HG03460 (cell line): Measurements from ENCODE around the gene USP46.

Source experiments
- ATAC-seq: cut with Tn5 transposase; IDR thresholded peaks from one replicate; pipeline ENCODE4 v1.9.1; 2021; ENCODE audit not compliant: unreplicated experiment

The USP46 gene

DNA sequence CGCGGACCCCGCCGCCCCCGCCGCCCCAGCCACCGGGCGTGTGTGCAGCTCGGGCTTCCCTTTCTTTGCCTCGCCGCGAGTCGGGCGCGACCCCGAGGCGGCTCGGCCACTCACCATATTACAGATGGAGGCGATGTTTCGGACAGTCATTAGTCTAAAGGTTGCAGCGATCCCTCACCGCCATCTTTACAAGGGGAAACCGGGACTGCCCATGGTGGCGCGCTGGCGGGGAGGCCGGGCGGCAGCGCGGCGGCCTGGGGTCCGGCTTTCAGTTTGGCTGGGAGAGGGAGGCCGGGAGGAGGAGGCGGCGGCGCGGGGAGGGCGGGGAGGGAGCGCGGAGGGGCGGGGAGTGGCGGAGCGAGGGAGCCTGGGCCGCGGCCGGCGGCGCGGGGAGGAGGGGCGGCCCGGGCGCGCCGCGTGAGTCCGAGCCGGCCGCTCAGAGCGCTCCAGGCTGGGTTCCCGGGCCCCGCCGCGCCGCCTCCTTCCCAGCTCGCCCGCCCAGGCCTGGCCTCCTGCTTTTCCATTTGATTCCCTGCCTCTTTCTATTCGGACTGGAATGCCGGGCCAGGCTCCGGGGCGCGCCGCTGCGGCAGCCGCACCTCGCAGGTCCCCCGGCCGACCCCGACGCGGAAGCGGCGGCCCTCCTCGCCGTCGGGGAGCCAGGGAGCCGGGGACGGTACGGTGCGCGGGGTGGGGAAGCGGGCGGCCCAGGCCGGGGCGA, at the start of gene USP46:
Gene USP46 (minus strand): TSS at position 301 of the 721 bp plus-strand sequence. CDS start 151 bp downstream, at position 150.
- peak; percentile 80 for ATAC-seq

GRCh38 chr4:52704661-52705060, 45.6 kb upstream of the USP46 start:
- ATAC-seq = no peak

GRCh38 chr4:52704133-52704532, 45.0 kb upstream of the USP46 start:
- no peak for ATAC-seq

DNA sequence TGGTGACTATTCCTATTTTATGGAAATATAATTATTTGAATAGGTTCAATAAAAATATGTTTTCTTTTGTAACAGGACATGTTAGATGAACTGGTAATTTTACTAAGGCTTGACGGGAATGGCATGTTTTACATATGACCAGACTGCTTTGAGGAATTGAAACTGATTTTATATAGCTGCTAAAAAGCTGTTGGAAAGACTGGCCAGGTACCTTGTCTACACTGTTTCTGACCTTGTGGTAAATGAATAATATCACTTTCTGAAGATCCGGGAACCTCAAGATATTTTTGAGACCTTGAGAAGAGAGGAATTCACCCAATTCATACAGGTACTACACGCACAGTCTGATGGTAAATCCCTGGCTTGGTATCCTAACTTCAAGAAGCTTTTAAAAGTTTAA, 42.1 kb upstream of the USP46 start:
- peak; percentile 90 for ATAC-seq

DNA sequence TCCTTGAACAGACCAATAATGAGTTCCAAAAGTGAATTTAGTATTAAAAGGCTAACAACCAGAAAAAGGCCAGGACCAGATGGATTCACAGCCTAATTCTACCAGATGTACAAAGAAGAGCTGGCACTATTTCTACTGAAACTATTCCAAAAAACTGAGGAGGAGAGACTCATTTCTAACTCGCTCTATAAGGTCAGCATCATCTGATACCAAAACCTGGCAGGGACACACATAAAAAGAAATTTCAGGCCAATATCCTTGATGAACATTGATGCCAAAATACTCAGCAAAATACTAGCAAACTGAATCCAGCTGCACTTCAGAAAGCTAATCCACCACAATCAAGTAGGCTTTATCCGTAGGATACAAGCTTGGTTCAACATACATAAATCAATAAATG, 35.8 kb upstream of the USP46 start:
- no peak for ATAC-seq

- ATAC-seq = no peak
Observed at GRCh38 chr4:52693492-52693891, 34.4 kb upstream of the USP46 start.

GRCh38 chr4:52689096-52689495, 30.0 kb upstream of the USP46 start:
- no peak for ATAC-seq

DNA sequence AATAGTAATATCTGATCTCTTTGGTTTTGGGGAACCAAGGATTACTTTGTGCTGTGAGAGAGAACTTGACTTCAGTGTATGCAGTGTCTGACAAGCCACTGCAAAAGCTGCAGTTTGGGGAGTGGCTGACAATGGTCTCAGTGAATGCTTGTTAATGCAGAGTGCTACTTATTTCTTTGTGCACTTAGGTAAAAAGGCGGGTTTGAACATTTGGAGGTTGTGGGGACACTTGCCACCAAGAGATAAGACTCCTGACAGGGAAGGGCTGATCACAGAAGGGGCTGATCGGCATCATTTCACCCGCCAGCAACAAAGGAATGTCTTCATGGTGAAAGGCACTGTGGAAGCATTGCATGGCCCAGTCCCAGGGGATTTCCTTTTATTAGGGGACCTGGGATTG, 28.6 kb upstream of the USP46 start:
- ATAC-seq = no peak

GRCh38 chr4:52685316-52685715, 26.2 kb upstream of the USP46 start:
- no peak for ATAC-seq

DNA sequence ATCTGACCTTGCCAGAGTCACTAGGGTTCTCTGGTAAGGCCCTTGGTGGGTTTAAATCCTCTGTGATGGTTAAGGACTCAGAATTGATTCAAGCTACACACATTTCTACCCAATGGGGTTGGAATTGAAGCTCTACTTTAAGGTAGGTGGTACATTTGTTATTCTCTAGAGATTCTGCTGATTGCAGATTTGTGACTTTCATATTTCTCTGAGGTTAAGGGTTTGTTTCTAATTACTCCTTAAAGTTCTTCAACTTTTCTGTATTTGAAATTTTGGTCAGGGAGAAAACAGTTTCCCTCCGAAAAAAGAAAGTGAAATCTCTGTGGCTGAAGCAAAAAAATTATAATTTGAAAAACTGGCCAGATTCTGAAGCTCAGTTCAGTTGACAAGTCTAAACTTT, 25.8 kb upstream of the USP46 start:
- no peak for ATAC-seq

DNA sequence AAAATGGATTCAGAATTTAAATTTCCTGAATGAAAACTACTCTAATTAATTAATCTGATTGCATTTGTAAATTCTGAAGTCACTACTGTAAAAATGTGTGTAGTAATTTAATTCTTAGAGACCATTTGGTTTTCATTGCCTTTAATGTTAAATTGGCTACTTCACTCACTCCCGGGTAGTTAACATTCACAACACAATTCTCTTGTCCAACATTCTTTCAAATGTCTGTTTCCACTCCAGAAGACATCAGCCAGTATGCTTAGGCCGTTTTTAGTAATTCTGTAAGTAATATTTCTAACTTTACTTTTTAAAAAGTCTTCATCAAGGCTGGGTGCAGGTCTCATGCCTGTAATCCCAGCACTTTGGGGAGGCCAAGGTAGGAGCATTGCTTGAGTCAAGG, 21.3 kb upstream of the USP46 start:
- ATAC-seq = no peak

DNA sequence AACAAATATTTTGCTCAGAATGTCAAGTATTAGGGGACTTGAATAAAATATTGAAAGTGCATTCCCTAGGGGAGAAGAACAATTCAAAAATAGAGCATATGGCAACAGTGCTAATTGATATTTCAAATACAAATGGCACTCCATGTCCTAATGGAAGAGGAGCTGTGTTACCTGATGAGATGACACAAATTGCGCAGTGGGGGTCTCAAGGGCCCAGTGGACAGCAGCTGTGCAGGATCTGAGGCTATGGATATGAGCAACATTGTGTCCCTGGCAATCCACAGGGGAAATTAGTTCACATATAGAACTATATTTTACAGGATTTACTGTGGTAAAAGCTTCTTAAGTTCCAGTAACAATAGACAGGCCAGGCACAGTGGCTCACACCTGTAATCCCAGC, 17.4 kb upstream of the USP46 start:
- no peak for ATAC-seq

GRCh38 chr4:52675111-52675510, 16.0 kb upstream of the USP46 start:
- ATAC-seq = no peak

DNA sequence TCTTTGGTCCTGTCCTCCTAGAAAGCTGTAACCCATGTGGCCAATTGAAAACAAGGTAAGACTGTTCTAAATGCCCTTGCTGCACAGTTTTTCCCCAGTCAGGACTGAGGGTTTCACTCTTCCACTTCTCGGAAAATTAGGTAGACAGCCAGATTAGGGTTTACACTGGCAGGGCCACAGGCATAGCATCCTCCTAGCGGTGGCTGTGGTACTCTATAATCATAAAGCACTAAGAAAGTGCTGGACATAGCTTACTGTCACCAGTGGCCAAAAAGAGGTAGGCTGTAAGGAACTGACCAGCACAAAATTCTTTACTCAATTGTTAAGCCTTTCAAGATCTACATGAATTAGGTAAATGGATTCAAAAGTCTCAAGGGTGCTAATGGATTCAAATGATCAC, 11.6 kb upstream of the USP46 start:
- ATAC-seq = no peak

- no peak for ATAC-seq
Observed at GRCh38 chr4:52670121-52670520, 11.0 kb upstream of the USP46 start.

- no peak for ATAC-seq
Observed at GRCh38 chr4:52665592-52665991, 6.5 kb upstream of the USP46 start.

- no peak for ATAC-seq
Observed at GRCh38 chr4:52664479-52664878, 5.4 kb upstream of the USP46 start.

DNA sequence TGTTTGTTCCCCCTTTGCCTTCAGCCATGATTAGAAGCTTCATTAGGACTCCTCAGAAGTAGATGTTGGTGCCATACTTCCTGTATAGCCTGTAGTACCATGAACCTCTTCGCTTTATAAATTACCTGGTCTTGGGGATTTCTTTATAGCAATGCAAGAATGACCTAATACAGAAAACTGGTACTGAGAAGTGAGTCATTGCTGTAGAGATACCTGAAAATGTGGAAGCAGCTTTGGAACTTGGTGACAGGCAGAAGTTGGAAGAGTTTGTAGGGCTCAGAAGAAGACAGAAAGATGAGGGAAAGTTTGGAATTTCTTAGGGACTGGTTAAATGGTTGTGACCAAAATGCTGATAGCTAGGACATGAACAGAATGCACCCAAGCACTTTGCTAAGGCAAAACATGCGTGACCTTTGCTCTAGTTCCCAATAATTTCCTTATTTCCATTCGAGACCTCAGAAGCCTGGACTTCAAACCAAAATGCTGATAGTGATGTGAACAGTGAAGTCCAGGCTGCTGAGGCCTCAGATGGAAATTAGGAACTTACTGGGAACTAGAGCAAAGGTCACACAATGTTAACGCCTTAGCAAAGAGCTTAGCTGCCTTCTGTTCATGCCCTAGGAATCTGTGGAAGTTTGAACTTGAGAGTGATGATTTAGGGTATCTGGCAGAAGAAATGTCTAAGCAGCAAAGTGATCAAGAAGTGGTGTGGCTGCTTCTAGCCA, 3.0 kb upstream of the USP46 start:
- ATAC-seq = no peak

- no peak for ATAC-seq
Observed at GRCh38 chr4:52660643-52661042, 1.5 kb upstream of the USP46 start.

DNA sequence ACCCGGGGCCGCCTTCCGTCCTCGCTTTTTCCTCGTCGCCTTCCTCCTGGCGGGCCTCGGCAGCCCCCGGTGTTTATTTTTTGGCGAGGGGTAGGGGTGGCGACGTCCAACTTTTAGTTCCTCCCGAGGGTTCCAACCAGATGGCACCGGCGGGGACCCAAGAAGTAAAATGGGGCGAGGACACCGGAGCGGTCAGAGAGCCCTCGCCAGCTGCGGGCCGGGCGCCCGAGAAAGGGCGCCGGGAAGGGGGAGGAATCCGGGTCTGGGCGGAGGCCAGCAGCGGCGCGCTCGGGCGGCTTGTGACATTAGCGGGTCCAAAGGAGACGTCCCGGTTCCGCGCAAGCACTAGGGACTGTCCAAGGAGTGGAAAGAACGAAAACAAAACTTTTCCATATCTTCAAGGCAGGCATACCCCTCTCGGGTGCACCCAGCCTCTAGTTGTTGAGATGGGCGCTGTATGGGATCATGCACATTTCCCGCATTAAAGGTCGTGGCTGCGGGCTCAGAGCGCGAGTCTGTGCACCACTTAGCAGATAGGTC, 691 bp upstream of the USP46 start:
- ATAC-seq = peak; percentile 32

- ATAC-seq = peak; percentile 13
Observed at GRCh38 chr4:52658641-52659000, 480 bp downstream of the USP46 start.
